Activated CD8-positive, alpha-beta memory T cell treated with anti-CD3 and anti-CD28 coated beads, Interleukin-2, amount 50 U/mL, for 4 hours (primary cell): ENCODE results near the gene ATP5F1C.
"Not testable (repeated sequence)": the region's sequence is repeated elsewhere in the genome, so short reads cannot be mapped to it uniquely, and the experiment has no call there.

Experiments
- DNase-seq: peaks from one replicate; pipeline ENCODE4 v3.0.0-alpha.2; 2020

Gene ATP5F1C

GRCh38 chr10:7794251-7795026, 6.5 kb downstream of the ATP5F1C start:
- no peak for DNase-seq

- no peak for DNase-seq
These were observed 7.6 kb downstream of the ATP5F1C start for GRCh38 chr10:7795605-7796004.

- no peak for DNase-seq
These were observed 9.6 kb downstream of the ATP5F1C start for GRCh38 chr10:7797582-7797981.

- DNase-seq: no peak
These were observed 14.6 kb downstream of the ATP5F1C start for GRCh38 chr10:7802606-7803005.

- DNase-seq: no peak
These were observed 16.2 kb downstream of the ATP5F1C start for GRCh38 chr10:7804216-7804615.

GRCh38 chr10:7804741-7805140, 16.8 kb downstream of the ATP5F1C start:
- no peak for DNase-seq

GRCh38 chr10:7808686-7809267, 20.8 kb downstream of the ATP5F1C start:
- no peak for DNase-seq

- no peak for DNase-seq
These were observed 22.5 kb downstream of the ATP5F1C start for GRCh38 chr10:7810443-7810842.

- no peak for DNase-seq
These were observed 23.0 kb downstream of the ATP5F1C start for GRCh38 chr10:7811000-7811399.

GRCh38 chr10:7811743-7812142, 23.8 kb downstream of the ATP5F1C start:
- not testable (repeated sequence) for DNase-seq

- DNase-seq: no peak
These were observed 25.5 kb downstream of the ATP5F1C start for GRCh38 chr10:7813481-7813880.

GRCh38 chr10:7817576-7817975, 29.6 kb downstream of the ATP5F1C start:
- no peak for DNase-seq

- no peak for DNase-seq
These were observed 30.0 kb downstream of the ATP5F1C start for GRCh38 chr10:7817984-7818294.

- DNase-seq: peak; percentile 92
These were observed 30.5 kb downstream of the ATP5F1C start, which contains the start of gene TAF3 for GRCh38 chr10:7818295-7819120. Gene TAF3, plus strand, starts transcription at chr10:7818505. Its CDS starts 205 bp downstream, at chr10:7818710.

GRCh38 chr10:7819121-7819460, 31.1 kb downstream of the ATP5F1C start:
- DNase-seq: no peak

GRCh38 chr10:7824251-7824650, 36.3 kb downstream of the ATP5F1C start:
- DNase-seq: no peak

GRCh38 chr10:7826971-7827370, 39.0 kb downstream of the ATP5F1C start:
- no peak for DNase-seq

- no peak for DNase-seq
These were observed 41.4 kb downstream of the ATP5F1C start for GRCh38 chr10:7829289-7829834.

- DNase-seq: no peak
These were observed 44.1 kb downstream of the ATP5F1C start for GRCh38 chr10:7832060-7832459.

GRCh38 chr10:7833210-7833609, 45.2 kb downstream of the ATP5F1C start:
- DNase-seq: no peak

GRCh38 chr10:7834262-7834661, 46.3 kb downstream of the ATP5F1C start:
- no peak for DNase-seq

- DNase-seq: no peak
These were observed 48.6 kb downstream of the ATP5F1C start for GRCh38 chr10:7836571-7836970.

- no peak for DNase-seq
These were observed 58.6 kb downstream of the ATP5F1C start for GRCh38 chr10:7846591-7846990.
